Spleen (tissue), 7 donors: Measurements from ENCODE around the gene COTL1.

Experiments
- POLR2A ChIP-seq, 3 donors: fragments of 450-650 bp; IDR thresholded peaks; one replicate each; pipeline ENCODE4 v1.5.1; 2017; ENCODE audit warnings: antibody characterized with exemption in 3 of 3, mild to moderate bottlenecking in 1 of 3
- POLR2AphosphoS5 ChIP-seq, 3 donors: sonication (generic); formaldehyde crosslinking; IDR thresholded peaks; one replicate each; pipeline ENCODE4 v1.5.1; 2017; ENCODE audit warnings: antibody characterized with exemption in 3 of 3
- TF ChIP-seq, protein P1 (sequence below), 11 experiments: fragments of 200-600 bp in 7 of 11; fragments of 450-650 bp in 4 of 11; sonication (generic) in 4 of 11; IDR thresholded peaks in 8 of 11; conservative IDR thresholded peaks in 3 of 11; 1 replicate in 7 of 11; 2 replicates in 4 of 11; pipeline versions ENCODE4 v1.4.0 to v1.8.0; 2016 to 2021; ENCODE audit warnings: antibody characterized with exemption in 11 of 11, inconsistent platforms in 4 of 11, mild to moderate bottlenecking in 1 of 11
- donor health status: DM: no; HTN: no; CAD: no; lungs with moderate emphysema.
- donor health status: DM: no; HTN: no; CAD: no.
- donor health status: DM: no; HTN: no; CAD: no.

DNA sequence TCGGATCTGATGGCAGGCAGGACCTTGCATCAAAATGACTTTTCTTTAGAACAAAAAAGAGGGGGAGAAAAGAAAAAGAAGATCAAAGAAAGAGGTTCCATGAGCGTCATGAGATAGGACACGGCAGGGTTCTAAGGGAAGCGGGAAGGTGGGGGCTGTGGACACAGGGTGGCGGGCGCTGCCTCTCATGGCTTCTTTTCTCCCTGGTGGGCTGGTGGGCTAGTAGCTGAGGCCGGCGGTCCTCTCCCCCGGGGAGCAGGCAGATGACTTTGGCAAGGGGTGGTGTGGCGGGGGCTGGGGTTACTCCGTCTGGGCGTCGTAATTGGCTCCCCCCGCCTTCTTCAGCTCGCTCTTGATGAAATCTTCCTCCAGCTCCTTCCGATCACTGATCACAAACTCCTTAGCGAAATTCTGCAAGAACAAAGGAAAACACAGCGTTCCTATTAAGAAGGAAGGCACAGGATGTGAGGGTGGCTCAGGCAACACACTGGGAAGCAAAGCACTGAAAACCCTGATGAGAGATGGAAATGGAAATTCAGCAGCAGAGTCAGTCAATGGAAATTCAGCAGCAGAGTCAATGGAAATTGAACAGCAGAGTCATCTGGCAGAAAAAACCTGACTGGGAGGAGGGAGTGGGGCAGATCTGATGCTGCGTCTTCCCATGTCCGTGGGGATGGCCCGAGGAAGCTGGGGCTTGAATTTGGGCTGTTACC lies 51.2 kb downstream of the COTL1 start:
- TF ChIP-seq POLR2A (IDR thresholded peaks at IDR 0.05) (no peak), POLR2AphosphoS5 (IDR thresholded peaks at IDR 0.05) (no peak)
- TF ChIP-seq, protein P1, sequence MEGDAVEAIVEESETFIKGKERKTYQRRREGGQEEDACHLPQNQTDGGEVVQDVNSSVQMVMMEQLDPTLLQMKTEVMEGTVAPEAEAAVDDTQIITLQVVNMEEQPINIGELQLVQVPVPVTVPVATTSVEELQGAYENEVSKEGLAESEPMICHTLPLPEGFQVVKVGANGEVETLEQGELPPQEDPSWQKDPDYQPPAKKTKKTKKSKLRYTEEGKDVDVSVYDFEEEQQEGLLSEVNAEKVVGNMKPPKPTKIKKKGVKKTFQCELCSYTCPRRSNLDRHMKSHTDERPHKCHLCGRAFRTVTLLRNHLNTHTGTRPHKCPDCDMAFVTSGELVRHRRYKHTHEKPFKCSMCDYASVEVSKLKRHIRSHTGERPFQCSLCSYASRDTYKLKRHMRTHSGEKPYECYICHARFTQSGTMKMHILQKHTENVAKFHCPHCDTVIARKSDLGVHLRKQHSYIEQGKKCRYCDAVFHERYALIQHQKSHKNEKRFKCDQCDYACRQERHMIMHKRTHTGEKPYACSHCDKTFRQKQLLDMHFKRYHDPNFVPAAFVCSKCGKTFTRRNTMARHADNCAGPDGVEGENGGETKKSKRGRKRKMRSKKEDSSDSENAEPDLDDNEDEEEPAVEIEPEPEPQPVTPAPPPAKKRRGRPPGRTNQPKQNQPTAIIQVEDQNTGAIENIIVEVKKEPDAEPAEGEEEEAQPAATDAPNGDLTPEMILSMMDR (IDR thresholded peaks at IDR 0.05 in 8 of 11, conservative IDR thresholded peaks at IDR 0.05 in 3 of 11) = no peak
